ENCODE results near the gene ZBTB7C. TPM values are rescaled to one million over a fixed set of nuclear protein-coding genes. Genes with fewer than 3 reads are reported as not detected.

Gene ZBTB7C
- total and polyA plus RNA-seq, 9 of the 15 experiments (the other 6 are each of a cell fraction or from before 2014, with no cell fraction given): not detected

- TF ChIP-seq MTA3 (IDR thresholded peaks at IDR 0.05; ENCODE audit: borderline replicate concordance) (no peak), STAG1 (CRISPR knock-in tag; IDR thresholded peaks at IDR 0.05; ENCODE audit: borderline replicate concordance) (no peak)
These were observed 211.4 kb downstream of the ZBTB7C start (continued) for GRCh38 chr18:48197819-48198218.

- ChIA-PET CTCF (ENCODE audit: low intra/inter-chr PET ratio) (no interaction called here), POLR2A (interaction anchor here (0.7 kb wide), 1 partner anchor 34 kb away, joined by 3 read pairs; no protein-coding TSS in a partner anchor)
- Histone ChIP-seq H3K27me3 (ENCODE audit: control insufficient read depth in 2 of 2, insufficient read depth in 2 of 2, low read length in 2 of 2) (peaks cover 0 to 10% of the 10 kb centered on the region in 2 experiments; a peak in 3 of 5 replicates), H4K20me1 (replicated peaks; ENCODE audit: control insufficient read depth, insufficient read depth, low read length) (no peaks in the 10 kb centered on the region), H3K9me3 (replicated peaks; ENCODE audit: control insufficient read depth, insufficient read depth, low read depth, low read length) (no peaks in the 10 kb centered on the region), H3K36me3 (ENCODE audit: control insufficient read depth, insufficient read depth, low read length) (no peaks in the 10 kb centered on the region), H3K4me1 (replicated peaks in 1 of 2; ENCODE audit: control insufficient read depth in 2 of 2, insufficient read depth in 2 of 2, low read length in 2 of 2) (no peaks in the 10 kb centered on the region), H3K4me3 (no peak overlapping the region), H3K27ac (ENCODE audit: extremely low read depth, low read depth, low read length) (no peak overlapping the region), H3K79me2 (ENCODE audit: control insufficient read depth, insufficient read depth, low read length) (no peaks in the 10 kb centered on the region), H3K4me2 (ENCODE audit: insufficient read depth, low read length) (no peak overlapping the region), H3K9me1 (ENCODE audit: control insufficient read depth, insufficient read depth, low read length) (no peaks in the 10 kb centered on the region), H2AFZ (ENCODE audit: low read depth, low read length) (no peak overlapping the region), H3K9ac (ENCODE audit: insufficient read depth in 1 of 2, low read depth in 2 of 2, low read length in 2 of 2) (no peak overlapping the region)
- no peak for FAIRE-seq
- no peak for DNase-seq (ENCODE audit: extremely low read depth in 1 of 4, low spot score in 3 of 4)
- in situ Hi-C loops (cut with MboI): no loop called here
- intact Hi-C loops (cut with micrococcal nuclease): no loop called here
- no TSS peak for BruUV-seq (replicated peaks)
- no peak for ATAC-seq
- TF ChIP-seq RAD21 (CRISPR knock-in tag; conservative IDR thresholded peaks at IDR 0.05 in 1 of 2, IDR thresholded peaks at IDR 0.05 in 1 of 2) (no peak), ZNF639 (CRISPR knock-in tag; conservative IDR thresholded peaks at IDR 0.05 in 1 of 2, IDR thresholded peaks at IDR 0.05 in 1 of 2) (no peak), ZNF507 (tag; conservative IDR thresholded peaks at IDR 0.05) (no peak), POLR2A (conservative IDR thresholded peaks at IDR 0.05) (no peak), NCOA1 (IDR thresholded peaks at IDR 0.05; ENCODE audit: low read depth) (no peak), TSHZ1 (CRISPR knock-in tag; IDR thresholded peaks at IDR 0.05) (no peak), MAFG (tag; conservative IDR thresholded peaks at IDR 0.05) (no peak)
These were observed 213.4 kb downstream of the ZBTB7C start for GRCh38 chr18:48195787-48196186.

All from K562 (cell line).